CD4-positive, alpha-beta T cell (primary cell): ENCODE measurements around the gene TCF19. TPM values are rescaled to one million over a fixed set of nuclear protein-coding genes. Genes with fewer than 3 reads are reported as not detected.

Experiments used
- ATAC-seq: fragments of 200-7000 bp; cut with Tn5 transposase; one replicate; pipeline ENCODE4 v1.10.0; 2022; ENCODE audit warnings: mild to moderate bottlenecking; ENCODE audit not compliant: poor library complexity
- CTCF ChIA-PET: fragments of 350-600 bp; sonication (Branson Sonifier 250); formaldehyde crosslinking; loops from one replicate; lab custom pipeline; 2021; ENCODE audit warnings: antibody characterized with exemption, inconsistent platforms; lab: Charles Lee
- POLR2A ChIA-PET: fragments of 350-600 bp; sonication (Branson Sonifier 250); formaldehyde crosslinking; loops from one replicate; lab custom pipeline; 2021; ENCODE audit warnings: antibody characterized with exemption, inconsistent platforms; lab: Charles Lee
- DNase-seq, 14 experiments: peaks; one replicate each; pipeline ENCODE4 v3.0.0-alpha.2; 2013 to 2020; ENCODE audit warnings: mixed read lengths in 2 of 14
- H3K27ac ChIP-seq, 2 donors: one replicate each; pipeline versions ENCODE4 v1.5.1 to v1.7.0; 2013; ENCODE audit warnings: low read length in 2 of 2, low read depth in 1 of 2, mild to moderate bottlenecking in 1 of 2
- H3K27me3 ChIP-seq, 2 experiments: 1 replicate in 1 of 2; 2 replicates in 1 of 2; pipeline versions ENCODE4 v1.6.1 to v1.7.0; 2013; ENCODE audit warnings: low read length in 2 of 2, control low read depth in 1 of 2, mild to moderate bottlenecking in 1 of 2, moderate library complexity in 1 of 2; ENCODE audit not compliant: insufficient read depth in 2 of 2, control insufficient read depth in 1 of 2
- H3K36me3 ChIP-seq: one replicate; pipeline ENCODE4 v1.6.1; 2013; ENCODE audit warnings: low read length, control low read depth; ENCODE audit not compliant: insufficient read depth
- H3K4me1 ChIP-seq: one replicate; pipeline ENCODE4 v1.6.1; 2013; ENCODE audit warnings: low read length, control low read depth; ENCODE audit not compliant: insufficient read depth
- H3K4me3 ChIP-seq: one replicate; pipeline ENCODE4 v1.5.1; 2013; ENCODE audit warnings: mild to moderate bottlenecking, low read length, moderate library complexity
- H3K9me3 ChIP-seq, 2 experiments: 1 replicate in 1 of 2; 2 replicates in 1 of 2; pipeline versions ENCODE4 v1.6.1 to v1.7.0; 2013; ENCODE audit warnings: low read length in 2 of 2, mild to moderate bottlenecking in 2 of 2, control low read depth in 1 of 2, moderate library complexity in 1 of 2; ENCODE audit not compliant: control insufficient read depth in 1 of 2, insufficient read depth in 1 of 2
- H3K27ac Mint-ChIP-seq: one replicate; pipeline ENCODE4 v1.8.0; 2020; ENCODE audit warnings: mixed read lengths
- H3K27me3 Mint-ChIP-seq: one replicate; pipeline ENCODE4 v1.8.0; 2021; ENCODE audit warnings: mixed read lengths
- H3K36me3 Mint-ChIP-seq: one replicate; pipeline ENCODE4 v1.8.0; 2021; ENCODE audit warnings: low read depth, mixed read lengths
- H3K4me1 Mint-ChIP-seq: one replicate; pipeline ENCODE4 v1.8.0; 2021; ENCODE audit warnings: low read depth, mixed read lengths
- H3K4me3 Mint-ChIP-seq: one replicate; pipeline ENCODE4 v1.8.0; 2020; ENCODE audit warnings: mild to moderate bottlenecking, mixed read lengths
- H3K9me3 Mint-ChIP-seq: one replicate; pipeline ENCODE4 v1.8.0; 2020; ENCODE audit warnings: mixed read lengths
- intact Hi-C, 2 experiments: fragments of 100-400 bp; cut with DNase I in 1 of 2; cut with micrococcal nuclease in 1 of 2; formaldehyde crosslinking; loops; one replicate each; pipeline versions ENCODE4 v1.15.1 to v1.9.0; 2023 to 2025; cut with DNase I, micrococcal nuclease
- total RNA-seq, 174 experiments: library from RNA in 2 of 174; stranded (reverse) in 2 of 174; gene quantifications; one replicate each; pipeline ENCODE4 v1.2.3 and lab custom pipeline; 2021 to 2026
- TF ChIP-seq, protein P1 (sequence below): fragments of 200-600 bp; IDR thresholded peaks from one replicate; pipeline ENCODE4 v1.8.0; 2022; ENCODE audit warnings: antibody characterized with exemption, mild to moderate bottlenecking

TCF19 gene
- total RNA-seq, 2 experiments from 2014 or later, result 3.3 to 4.1 TPM

DNA sequence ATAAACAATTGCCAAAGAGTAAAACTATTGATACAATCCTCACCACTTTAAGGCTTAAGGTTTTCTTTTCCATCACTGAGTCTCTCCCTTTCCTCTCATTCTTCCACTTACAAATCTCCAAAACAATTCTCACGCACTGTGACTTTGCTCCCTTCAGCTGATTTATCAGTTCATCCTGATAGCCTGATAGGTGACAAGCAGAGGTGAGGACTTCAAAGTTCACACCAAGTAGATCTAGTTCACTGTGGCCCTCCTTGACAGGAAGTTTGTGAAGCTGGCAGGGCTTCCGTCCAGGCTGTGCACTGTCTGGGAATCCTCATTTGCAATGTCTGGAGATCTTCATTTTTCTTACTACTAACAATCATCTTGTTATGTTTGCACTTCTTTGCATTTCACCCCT, 47.2 kb downstream of the TCF19 start:
- H3K4me1 Mint-ChIP-seq, result peaks cover 45% of the 10 kb centered on the region
- POLR2A ChIA-PET, result interaction anchor here (1.1 to 1.5 kb wide), 2 partner anchors 148 to 161 kb away, joined by 4 read pairs; no protein-coding TSS in a partner anchor
- no peaks in the 10 kb centered on the region for H3K9me3 ChIP-seq
- H3K4me3 ChIP-seq, result no peak overlapping the region
- peaks cover 8% of the 10 kb centered on the region for H3K36me3 ChIP-seq
- ATAC-seq, result no peak
- no peak overlapping the region for H3K27ac ChIP-seq
- DNase-seq, result peak in 1 of 14 experiments; percentile 44
- peaks cover 7% of the 10 kb centered on the region for H3K36me3 Mint-ChIP-seq
- peaks cover 52% of the 10 kb centered on the region for H3K4me1 ChIP-seq
- TF ChIP-seq, protein P1, sequence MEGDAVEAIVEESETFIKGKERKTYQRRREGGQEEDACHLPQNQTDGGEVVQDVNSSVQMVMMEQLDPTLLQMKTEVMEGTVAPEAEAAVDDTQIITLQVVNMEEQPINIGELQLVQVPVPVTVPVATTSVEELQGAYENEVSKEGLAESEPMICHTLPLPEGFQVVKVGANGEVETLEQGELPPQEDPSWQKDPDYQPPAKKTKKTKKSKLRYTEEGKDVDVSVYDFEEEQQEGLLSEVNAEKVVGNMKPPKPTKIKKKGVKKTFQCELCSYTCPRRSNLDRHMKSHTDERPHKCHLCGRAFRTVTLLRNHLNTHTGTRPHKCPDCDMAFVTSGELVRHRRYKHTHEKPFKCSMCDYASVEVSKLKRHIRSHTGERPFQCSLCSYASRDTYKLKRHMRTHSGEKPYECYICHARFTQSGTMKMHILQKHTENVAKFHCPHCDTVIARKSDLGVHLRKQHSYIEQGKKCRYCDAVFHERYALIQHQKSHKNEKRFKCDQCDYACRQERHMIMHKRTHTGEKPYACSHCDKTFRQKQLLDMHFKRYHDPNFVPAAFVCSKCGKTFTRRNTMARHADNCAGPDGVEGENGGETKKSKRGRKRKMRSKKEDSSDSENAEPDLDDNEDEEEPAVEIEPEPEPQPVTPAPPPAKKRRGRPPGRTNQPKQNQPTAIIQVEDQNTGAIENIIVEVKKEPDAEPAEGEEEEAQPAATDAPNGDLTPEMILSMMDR, result no peak
- no peaks in the 10 kb centered on the region for H3K27me3 Mint-ChIP-seq
- H3K27me3 ChIP-seq, result no peaks in the 10 kb centered on the region
- CTCF ChIA-PET, result interaction anchor here (0.9 to 1.4 kb wide), 2 partner anchors 9 to 169 kb away, joined by 3 to 5 read pairs; no protein-coding TSS in a partner anchor
- peak overlapping the region; percentile 36 for H3K4me3 Mint-ChIP-seq
- H3K27ac Mint-ChIP-seq, result peak overlapping the region; percentile 53
- intact Hi-C loops, result no loop called here
- no peaks in the 10 kb centered on the region for H3K9me3 Mint-ChIP-seq

DNA sequence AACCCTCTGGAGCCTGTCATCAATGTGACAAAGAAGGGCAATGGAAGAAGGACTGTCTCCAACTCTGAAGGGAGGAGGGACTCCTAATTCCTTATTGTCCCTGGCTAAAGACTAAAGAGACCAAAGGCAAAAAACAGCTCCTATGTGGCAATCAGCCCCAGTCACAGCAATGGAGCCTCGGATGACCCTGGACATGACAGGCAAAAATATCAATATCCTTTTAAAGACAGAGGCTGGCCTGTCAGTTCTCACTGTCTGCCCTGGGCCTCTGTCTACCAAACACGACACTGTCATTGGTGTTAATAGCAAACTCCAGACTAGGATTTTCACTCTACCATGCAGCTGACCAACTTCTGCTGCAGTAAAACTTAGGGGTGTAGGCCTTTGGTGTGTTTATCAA, 50.1 kb downstream of the TCF19 start:
- Mint-ChIP-seq H3K9me3 (no peaks in the 10 kb centered on the region), H3K4me1 (peaks cover 23% of the 10 kb centered on the region), H3K36me3 (no peaks in the 10 kb centered on the region), H3K27me3 (no peaks in the 10 kb centered on the region), H3K4me3 (no peak overlapping the region), H3K27ac (no peak overlapping the region)
- no peak for ATAC-seq
- intact Hi-C loops, result no loop called here
- no peaks in the 10 kb centered on the region for H3K36me3 ChIP-seq
- ChIA-PET CTCF (interaction anchor here (1.1 to 1.2 kb wide), 2 partner anchors 158 to 159 kb away, joined by 3 to 4 read pairs; no protein-coding TSS in a partner anchor), POLR2A (interaction anchor here (3.9 kb wide), 1 partner anchor 11 kb away, joined by 17 read pairs; no protein-coding TSS in a partner anchor)
- H3K4me3 ChIP-seq, result no peak overlapping the region
- H3K9me3 ChIP-seq, result no peaks in the 10 kb centered on the region
- no peak for DNase-seq
- H3K27ac ChIP-seq, result no peak overlapping the region
- TF ChIP-seq, protein P1, result no peak
- no peaks in the 10 kb centered on the region for H3K27me3 ChIP-seq
- peaks cover 24% of the 10 kb centered on the region for H3K4me1 ChIP-seq

DNA sequence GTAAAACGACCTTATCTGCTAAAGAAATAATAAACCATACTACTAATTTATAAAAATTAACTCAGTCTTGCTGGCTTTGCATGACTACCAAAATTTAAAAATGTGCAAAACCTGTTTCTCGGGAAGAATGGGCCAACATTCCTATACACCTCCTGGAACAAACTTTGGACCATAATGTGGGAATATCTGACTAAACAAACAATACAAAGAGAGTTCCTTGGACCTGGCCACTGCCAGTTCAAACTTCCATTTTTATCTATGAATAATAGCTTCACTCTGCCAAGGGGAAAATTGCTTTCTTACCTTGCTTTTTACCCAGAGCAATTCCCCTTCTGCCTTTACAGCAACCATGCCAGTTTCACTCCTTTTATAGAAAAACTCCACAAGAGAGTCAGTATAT, 50.7 kb downstream of the TCF19 start:
- ATAC-seq (no peak), DNase-seq (no peak)
- no peaks in the 10 kb centered on the region for H3K27me3 ChIP-seq
- ChIA-PET POLR2A (interaction anchor here (3.9 kb wide), 1 partner anchor 12 kb away, joined by 17 read pairs; no protein-coding TSS in a partner anchor), CTCF (interaction anchor here (1.2 kb wide), 1 partner anchor 158 kb away, joined by 4 read pairs; no protein-coding TSS in a partner anchor)
- no peak overlapping the region for H3K27ac ChIP-seq
- H3K4me1 ChIP-seq, result peaks cover 17% of the 10 kb centered on the region
- no peaks in the 10 kb centered on the region for H3K36me3 ChIP-seq
- H3K4me3 Mint-ChIP-seq, result no peak overlapping the region
- H3K27ac Mint-ChIP-seq, result no peak overlapping the region
- H3K36me3 Mint-ChIP-seq, result no peaks in the 10 kb centered on the region
- intact Hi-C loops, result no loop called here
- peaks cover 17% of the 10 kb centered on the region for H3K4me1 Mint-ChIP-seq
- no peaks in the 10 kb centered on the region for H3K9me3 Mint-ChIP-seq
- H3K4me3 ChIP-seq, result no peak overlapping the region
- TF ChIP-seq, protein P1, result no peak
- no peaks in the 10 kb centered on the region for H3K27me3 Mint-ChIP-seq
- H3K9me3 ChIP-seq, result no peaks in the 10 kb centered on the region
